Measurements from ENCODE around the gene GRIN1.

GRCh38 chr9:137148661-137149060, 9.7 kb downstream of the GRIN1 start:
- TF ChIP-seq CTCF (IDR thresholded peaks at IDR 0.05): no peak
- no peak for TF ChIP-seq EZH2 (IDR thresholded peaks at IDR 0.05; ENCODE audit: borderline replicate concordance, insufficient read depth, low read depth, low read length, poor library complexity, severe bottlenecking)
